NCI-H1092 (cell line): ENCODE data around the gene NAV2.
A peak's percentile ranks its signal among the peaks of the same experiment; 100 is the strongest.
"Not testable (repeated sequence)": the region's sequence is repeated elsewhere in the genome, so short reads cannot be mapped to it uniquely, and the experiment has no call there.

Experiments used
- DNase-seq: peaks from one replicate; lab custom pipeline; 2025; lab: John Stamatoyannopoulos, UW

The NAV2 gene

DNA sequence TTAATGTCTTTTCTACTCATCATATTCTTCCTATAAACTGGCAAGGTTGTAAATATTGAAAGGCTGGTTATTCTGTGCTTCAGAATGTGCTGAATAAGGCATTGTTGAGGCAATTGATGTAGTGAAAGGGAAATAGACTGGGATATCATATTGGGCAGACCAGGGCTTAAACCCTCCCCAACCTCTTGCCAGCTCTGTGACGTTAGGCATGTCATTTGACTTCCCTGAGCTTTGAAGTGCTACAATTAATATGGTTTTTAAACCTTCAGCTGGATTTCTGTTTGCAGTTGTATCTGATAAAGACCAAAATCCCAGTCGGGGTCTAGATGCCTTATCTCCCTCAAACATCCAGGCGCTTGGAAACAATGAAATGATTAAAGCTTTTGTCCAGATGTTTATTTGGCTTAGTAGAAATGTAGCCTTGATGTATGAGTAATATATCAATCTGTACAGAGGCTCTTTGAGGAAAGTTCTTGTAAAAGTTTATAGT lies 239.5 kb downstream of the NAV2 start:
- no peak for DNase-seq

DNA sequence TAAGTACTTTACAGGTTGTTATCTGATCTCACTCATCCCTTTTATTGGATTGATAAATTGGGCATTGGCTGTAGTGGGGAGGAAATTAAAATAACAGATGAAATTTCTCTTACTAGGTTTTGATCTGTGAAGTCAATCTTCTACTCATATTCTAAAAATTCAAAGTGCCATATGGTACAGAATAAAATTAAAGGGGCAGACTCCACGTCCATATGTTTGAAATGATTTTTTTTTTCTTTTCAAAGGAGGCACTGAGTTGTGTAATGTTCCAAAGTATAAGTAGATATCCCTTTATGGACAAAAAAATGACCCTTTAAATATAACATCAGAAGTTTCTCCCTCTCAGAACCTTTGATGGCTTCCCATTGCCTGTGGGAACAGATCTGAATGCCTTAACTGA lies 240.3 kb downstream of the NAV2 start:
- DNase-seq: no peak

DNA sequence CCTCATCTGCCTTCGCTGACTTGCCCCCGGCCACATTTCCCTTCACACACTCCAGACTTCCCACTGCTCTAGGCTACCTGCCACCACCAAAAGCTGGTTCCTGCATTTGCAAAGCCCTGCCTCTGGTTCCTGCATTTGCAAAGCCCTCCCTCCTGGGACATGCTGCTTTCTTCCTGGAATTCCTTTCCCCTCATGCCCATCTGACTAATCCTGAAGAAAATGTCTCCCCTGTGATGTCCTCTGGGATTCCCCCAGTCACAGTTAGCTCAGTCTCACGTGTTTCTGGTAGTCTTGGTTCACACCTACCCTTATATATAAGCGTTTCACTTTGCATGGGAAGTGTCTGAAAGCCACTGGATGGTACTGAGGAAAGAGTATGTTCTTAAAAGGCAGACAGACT lies 240.7 kb downstream of the NAV2 start:
- no peak for DNase-seq

DNA sequence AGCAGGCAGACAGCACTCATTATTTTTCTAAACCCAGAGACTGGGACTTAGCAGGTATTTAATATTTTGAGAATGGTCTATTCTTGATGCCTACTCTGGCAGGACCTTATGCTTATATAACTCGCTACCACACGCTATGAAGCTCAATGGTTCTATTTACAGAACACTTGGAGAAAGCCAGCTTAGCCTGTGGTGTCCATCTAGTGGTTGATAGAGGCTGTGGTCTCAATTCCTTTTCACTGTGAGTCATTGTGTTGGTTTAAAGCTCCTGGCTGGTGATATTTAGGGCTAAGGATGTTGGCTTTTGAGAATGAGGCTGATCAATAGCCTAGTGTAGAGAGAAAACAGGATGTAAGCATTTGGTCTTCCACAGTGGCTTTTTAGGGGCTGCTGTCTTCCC lies 241.3 kb downstream of the NAV2 start:
- peak; percentile 34 for DNase-seq

DNA sequence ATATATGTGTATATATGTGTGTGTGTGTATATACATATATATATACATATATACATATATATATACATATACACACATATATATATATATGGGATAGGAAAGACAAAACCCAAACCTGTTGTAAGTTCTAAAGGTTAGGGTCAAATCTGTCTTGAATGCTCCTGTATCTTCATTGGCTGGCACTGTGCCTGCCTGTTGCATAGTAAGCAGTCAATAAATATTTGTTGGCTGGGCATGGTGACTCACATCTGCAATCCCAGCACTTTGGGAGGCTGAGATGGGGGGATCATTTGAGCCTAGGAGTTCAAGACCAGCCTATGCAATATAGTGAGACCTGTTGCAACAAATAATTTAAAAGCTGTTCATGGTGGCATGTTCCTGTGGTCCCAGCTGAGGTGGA lies 242.3 kb downstream of the NAV2 start:
- DNase-seq: no peak

DNA sequence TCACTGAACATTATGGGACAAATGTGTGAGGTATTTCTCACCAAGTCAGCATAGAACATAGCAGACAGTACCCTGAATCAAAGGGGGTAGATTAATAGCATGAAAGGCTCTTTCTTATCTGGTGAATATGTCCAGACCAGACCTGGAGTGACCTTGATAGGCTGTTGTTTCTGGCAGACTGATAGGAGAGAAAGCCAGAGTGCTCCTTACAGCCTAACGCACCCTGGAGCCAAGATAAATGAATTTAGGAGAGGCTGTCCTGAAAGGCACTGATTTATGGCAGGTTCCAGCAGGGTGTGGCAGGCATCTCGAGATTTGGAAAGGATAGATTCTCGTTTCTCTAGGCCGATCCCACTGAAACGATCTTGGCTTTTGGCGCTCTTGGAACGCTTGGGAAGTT lies 243.0 kb downstream of the NAV2 start:
- DNase-seq: no peak

DNA sequence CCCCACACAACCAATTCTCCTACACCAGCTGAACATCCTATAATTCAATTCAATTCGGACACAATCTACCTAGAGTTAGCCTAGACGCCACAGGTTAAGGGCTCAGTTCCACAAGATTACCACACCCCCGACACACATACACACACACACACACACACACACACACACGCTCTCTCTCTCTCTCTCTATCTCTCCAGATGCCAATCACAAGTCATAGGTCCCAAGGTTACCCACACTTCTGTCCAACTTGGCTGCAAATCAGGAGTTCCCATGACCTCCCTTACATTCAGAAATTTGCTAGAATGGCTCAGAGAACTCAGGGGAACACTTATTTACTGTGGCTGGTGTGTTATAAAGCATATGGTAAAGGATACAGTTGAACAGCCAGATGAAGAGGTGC lies 243.6 kb downstream of the NAV2 start:
- no peak for DNase-seq

DNA sequence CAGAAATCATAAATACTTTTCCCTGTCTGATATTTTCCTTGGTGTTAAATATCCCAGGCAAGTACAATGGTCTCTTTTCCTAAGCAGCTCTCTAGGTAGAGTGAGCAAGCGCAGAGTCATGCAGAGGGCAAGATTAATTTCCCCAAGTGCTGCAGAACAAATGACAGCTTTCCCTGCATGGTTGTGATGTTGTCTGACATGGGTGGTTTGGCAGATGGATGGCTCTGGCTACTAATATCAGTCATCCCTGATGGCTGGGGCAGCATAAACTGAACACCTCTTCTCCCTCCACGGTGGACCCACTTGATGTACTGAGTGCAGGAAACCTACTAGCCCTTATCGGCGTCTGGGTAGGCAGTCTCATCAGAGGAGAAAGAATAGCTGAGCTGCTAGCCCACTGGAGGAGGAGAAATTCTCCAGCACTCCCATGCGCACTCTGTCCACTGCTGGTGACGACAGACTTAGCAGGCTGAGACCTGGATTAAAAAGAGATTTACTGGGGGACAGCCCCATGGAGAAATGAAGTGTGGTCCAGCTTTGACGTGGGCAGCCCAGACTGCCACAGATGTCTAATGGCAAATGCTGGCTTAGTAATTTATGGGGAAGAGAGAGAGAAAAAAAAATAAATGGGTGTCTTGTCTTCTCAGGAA lies 244.8 kb downstream of the NAV2 start:
- no peak for DNase-seq

DNA sequence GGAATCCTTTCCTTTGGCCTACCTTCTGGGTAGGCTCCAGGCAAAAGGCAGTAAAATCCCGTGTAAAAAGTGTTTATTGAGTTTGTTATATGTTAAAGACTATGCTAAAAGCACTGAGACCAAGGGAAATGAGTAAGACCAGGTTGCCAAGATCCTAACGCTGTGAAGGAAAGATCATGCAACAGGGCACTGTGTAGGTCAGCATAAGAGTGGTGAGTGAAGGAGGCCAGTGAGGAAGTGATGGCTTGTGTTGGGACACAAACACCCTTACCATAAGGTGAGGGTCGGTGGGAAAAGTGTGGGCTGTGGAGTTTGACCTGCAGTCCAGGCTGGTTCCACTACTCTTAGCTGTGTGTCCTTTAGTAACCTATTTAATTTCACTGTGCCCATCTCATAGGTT lies 245.6 kb downstream of the NAV2 start:
- no peak for DNase-seq

DNA sequence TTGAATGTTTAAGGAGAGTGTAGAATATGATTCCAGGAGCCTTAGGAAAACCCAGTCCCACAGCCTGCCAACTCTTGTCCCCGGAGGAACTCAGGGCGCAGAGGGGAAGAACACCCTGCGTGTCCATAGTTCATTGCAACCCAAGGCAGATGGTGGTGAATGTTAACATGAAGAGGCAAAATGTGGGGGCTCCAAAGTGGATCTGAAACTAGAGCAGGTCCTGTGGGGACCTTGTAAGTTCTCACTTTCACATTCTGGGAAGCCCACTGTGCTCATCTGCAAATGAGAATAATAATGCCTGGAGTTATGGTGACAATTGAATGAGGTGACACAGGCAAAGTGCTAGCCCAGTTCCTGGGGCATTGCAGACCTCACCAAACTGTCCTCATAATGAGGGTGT lies 246.6 kb downstream of the NAV2 start:
- no peak for DNase-seq

DNA sequence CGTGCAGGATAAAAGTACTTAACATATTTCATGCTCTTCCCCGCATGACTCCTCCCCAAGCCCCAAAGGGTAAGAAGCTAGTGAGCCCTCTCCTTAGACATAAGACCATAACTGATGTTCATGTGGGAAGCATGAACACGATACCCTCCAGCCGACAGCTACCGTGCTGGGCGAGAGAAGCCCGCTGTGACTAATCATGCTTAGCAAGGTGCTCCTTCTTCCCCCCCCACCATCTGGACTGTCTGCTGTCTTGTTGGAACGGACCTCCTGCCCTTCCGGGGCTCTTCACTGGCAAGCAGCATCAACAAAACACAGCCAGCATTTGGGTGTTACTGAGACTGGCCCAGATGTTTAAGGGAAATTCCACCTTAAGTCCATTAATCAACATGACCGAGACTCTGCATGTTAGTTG lies 247.0 kb downstream of the NAV2 start:
- DNase-seq: no peak

DNA sequence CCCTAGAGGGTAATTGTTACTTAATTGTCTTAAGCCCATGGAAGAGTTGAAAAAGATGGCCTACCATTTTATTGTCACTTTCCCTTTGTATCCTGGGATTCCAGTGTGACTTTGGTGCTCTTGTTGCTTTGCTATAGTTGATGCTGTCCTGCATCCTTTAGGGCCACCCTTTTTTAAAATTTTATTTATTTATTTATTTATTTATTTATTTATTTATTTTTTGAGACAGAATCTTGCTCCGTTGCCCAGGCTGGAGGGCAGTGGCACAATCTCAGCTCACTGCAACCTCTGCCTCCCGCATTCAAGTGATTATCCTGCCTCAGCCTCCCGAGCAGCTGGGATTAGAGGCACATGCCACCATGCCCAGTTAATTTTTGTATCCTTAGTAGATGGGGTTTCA lies 247.8 kb downstream of the NAV2 start:
- DNase-seq: not testable (repeated sequence)

DNA sequence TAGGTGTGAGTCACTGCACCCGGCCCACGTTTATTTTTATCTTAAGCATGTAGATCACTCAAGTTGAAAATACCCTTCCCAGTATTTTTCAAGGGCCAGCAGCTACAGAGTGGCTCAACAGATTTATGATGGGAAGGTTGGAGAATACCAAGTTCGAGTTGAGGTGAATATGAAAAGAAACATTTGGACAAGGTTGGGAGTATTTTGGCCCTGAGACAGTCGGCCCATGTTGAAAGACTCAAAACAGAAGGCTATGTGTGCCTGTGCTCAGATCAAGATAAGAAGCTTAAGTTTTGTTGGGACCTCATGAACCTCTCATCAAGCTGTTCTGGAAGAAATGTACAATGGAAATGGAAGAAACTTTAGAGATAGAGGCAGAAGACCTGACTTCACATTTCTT lies 248.6 kb downstream of the NAV2 start:
- no peak for DNase-seq

DNA sequence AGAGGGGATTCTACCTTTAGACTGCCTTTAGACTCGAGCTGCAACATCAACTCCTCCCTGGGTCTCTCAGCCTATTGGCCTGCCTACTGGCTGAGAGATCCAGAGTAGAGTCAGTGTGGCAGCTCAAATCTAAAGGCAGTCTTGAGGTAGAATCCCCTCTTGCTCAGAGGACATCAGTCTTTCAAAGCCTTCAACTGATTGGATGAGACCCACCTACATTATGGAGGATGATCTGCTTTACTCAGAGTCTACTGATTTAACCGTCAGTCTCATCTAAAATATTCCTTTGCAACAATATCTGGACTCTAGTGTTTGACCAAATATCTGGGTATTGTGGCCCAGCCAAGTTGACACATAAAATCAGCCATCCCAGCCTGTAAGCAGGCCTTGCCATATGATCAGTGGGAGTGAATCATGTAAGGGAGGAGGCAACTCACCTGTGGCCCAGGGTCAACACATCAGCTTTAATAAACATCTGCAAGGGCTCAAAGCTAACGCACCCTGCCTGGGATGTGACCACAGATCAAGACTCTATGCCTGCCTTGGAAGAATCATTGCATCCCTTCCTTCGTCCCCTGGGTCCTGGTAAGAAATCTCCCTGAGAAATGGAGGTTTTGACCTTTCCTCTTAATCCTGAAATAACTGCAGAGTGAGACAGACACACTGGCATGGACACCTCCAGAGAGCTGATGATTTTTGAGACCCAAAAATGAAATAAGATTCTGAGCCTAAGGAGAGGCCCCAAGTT lies 249.6 kb downstream of the NAV2 start:
- no peak for DNase-seq

DNA sequence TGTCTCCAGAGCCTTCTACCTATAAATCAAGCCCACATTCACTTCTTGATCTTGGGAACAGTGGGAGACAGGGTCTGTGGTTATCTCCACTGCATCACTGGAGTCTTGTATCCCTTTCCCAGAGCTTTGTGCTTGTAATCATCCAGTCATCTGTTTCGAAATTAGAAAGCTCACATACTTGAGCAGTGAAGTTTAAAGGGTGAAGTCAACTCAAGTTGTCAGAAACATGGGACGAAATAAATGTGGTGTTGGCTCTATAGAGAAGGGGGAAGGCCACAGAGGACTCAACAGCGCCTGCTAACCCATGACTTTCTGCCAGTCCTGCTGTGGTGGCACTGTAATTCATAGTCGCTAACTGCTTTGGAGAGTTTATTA lies 250.2 kb downstream of the NAV2 start:
- no peak for DNase-seq

DNA sequence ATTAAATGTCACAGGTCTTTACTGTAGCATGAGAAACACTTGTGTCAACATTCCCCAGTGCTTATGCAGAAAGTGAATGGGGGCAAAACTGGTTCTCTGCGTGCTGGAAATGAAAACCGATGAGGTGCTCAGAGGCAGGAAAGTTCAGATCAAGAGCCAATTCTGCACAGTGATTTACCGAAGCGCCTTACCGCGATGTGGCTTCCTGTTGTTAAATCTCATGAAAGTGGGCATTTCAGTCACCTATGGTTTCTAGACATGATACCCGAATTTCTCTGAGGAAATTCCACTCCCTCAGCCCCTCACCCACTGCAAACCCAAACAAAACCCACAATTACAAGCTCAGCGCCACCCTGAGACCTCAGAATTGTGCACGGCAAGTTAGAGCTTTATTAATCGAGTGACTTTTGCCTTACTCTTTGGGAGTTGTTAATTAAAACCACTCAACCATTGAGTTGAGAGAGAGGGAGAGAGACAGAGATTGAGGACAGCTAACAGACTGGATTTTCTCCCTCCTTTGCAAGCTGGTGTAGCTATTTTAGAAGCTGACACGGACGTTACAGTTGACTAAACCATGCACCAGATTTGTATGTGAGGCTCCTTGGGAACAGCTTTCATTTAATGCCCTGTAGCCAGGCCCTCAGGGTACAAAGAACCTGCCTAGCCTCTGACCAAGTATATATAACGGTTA lies 251.2 kb downstream of the NAV2 start:
- DNase-seq: no peak

DNA sequence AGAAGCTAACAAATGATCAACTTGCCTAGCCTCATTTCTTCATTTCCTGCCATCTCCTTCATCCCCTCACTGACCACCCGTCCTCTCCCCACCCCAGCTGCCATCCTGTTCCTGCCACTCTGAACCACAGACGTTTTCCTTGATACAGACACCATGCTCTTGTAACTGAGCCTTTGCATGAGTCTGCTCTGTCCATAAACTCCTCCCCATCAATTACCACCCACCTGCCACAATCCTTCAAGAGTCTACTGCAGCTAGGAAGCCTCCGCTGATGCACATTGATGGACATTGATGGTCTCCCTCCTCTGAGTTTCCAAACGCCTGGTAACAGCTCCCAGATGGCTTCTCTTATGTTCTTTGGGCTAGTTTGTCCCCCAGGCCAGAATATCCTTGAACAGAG lies 253.8 kb downstream of the NAV2 start:
- no peak for DNase-seq

DNA sequence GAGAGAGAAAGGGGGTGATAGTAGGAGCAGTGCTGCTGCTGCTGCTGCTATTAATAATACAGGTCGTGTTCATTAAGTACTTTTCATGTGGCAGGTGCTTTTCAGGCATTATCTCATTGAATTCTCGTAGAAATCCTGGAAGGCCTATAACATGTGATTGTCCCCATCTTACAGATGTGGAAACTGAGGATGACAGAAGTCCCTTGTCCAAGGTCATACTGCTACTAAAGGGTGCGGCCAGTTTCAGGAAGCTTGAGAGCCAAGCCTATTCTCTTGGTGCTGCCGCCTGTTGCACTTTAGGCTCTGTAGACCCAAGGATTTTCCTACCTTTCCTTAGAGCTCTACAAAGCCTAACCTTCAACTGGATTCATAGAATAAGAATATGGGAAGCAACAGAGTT lies 254.3 kb downstream of the NAV2 start:
- no peak for DNase-seq

DNA sequence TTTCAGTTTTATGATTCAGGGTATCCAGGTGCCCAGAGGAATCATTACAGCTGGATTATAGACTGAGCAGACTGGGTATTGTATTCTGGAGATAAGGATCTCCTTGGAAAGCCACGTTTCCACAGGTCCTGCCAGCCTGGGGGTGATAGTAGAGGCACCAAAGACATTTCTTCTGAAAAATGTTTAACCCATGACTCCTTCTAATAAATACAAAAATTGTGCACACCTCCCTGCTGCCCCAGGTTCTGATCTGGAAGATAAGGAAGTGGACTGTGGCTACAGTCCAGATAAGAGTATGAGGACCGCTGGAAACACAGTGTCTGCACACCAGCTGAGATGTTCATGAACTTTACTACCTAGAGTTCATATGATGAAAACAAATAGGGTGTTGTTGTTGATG lies 255.2 kb downstream of the NAV2 start:
- DNase-seq: no peak

DNA sequence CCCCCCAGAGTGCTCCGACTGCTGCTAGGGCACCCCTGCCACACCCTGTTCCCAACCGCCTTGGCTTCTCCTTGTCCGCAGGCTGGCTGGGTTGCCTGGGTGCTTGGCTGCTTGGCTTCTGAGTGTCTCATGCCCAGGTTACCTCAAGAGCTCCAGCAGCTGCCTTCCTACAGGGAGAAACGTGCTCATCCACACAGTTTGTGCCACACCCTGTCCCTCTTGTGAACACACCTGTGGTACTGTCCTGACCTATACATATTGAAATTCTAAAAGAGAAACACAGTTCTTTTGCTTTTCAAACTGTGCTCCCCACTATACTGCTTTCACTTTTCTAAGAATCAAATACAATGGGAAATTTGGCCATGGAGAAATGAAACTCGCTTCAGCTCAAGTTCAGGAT lies 256.2 kb downstream of the NAV2 start:
- DNase-seq: no peak

DNA sequence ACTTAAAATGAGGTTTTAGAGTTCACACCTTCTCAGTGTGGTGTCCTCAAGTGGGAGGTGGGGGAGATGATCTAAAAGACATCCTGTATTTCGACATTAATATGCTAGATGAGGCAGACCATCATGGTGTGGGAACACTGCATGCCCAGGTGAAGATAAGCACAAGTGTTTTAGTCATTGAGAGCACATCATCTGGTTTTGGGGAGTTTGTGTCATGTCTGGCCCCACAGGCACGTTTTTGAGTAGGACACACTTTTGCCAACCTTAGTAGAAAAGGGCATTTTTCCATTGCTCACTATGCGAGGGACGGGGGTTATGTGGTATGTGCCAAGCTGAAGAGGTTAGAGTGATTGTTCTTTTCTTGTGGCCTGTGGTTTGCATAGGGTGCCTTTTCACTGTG lies 258.3 kb downstream of the NAV2 start:
- no peak for DNase-seq

DNA sequence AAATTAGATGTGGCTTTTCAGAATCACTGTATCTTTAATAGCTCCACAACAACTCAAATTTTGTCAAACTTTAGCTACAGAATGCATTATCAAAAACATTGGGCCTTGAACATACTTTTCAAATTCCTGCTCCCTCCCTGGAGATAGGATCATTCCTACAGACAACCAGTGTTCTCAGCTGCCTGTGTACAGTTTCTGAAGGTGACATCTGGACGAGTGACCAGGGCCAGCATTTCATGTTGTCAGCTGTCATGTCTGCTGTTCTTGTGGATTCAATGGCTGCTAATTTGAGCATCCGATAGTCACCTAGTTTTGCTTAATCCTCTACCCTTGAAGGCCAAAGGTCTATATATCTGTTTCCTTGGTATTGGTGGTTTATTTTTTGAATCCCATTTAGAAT lies 259.5 kb downstream of the NAV2 start:
- DNase-seq: no peak

DNA sequence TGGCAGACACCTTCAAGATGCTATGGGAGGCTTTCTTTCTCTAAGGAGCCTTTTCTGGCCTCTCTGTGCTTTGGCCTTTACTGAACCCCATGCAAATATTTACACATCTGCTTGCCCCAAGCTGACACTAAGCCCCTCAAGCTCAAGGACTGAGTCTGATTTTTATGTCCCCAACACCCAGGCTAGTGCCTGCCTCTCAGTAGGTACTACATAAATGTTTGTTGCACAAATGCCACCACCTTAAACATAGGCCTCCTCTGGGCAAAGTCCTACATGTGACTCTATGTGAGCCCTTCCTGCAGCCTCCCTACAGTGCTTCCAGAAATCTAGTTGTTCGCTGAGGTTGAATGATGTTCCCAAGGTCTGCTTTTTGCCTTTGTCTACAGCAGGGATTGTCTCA lies 260.0 kb downstream of the NAV2 start:
- DNase-seq: no peak
